Measurements from ENCODE around the gene UBQLN1.

DNA sequence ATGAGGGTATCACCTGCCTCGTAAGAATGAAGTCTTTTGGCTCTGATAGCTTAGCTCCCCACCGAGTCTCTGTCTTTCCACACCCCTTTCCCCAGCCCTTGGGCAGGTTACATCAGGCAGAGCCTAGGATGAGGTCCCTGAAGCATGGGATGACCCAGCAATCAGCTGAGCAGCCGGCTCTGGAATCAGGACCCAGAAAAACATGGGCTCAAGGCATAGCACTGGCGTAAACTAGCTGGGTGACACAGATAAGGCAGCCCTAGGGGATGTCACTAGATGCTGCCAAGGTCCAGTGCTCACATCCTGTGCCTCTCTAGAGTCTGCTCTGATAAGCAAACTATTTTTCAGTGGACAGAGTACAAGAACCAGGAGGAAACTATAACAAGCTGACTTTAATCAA is 58.2 kb downstream of the UBQLN1 start:
- TF ChIP-seq CTCF (IDR thresholded peaks at IDR 0.05 in 4 of 5, conservative IDR thresholded peaks at IDR 0.05 in 1 of 5), result no peak
- no peak for TF ChIP-seq POLR2A (IDR thresholded peaks at IDR 0.05)

Data from gastrocnemius medialis (tissue), 4 donors.